Measurements from ENCODE around the gene GABRR2. TPM values are rescaled to one million over a fixed set of nuclear protein-coding genes. Genes with fewer than 3 reads are reported as not detected.

GABRR2 gene
- total and polyA plus RNA-seq, 11 donors: 0.20 to 1.1 (median 0.31) TPM

DNA sequence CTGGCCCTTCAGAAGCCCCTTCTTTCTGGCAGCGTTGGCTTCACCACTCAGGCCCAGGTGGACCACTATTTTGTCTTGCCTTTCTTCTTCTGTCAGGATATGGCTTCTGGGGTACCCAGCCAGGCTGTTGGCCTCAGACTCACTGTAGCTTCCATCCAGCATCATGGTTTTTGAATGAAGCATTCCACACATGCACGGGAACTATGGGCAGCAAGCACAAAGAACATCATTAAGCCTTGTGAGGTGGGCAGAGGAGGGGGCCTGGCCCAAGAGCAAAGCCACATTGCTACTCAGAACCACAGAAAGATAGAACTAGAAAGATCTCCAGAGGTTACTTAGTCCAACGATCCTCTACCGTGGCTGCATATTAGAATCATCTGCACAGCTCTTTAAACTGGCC, 57.3 kb downstream of the GABRR2 start:
- Histone ChIP-seq H3K9me3 (no peaks in the 10 kb centered on the region), H3K4me1 (peaks cover 0 to 11% (median 0%) of the 10 kb centered on the region in 12 donors), H3K27me3 (no peaks in the 10 kb centered on the region), H3K4me3 (no peak overlapping the region), H3K36me3 (no peaks in the 10 kb centered on the region), H3K27ac (no peak overlapping the region)
- DNase-seq: no peak
- 85 to 87% (median 86%) methylated on average over 4 of the region's 4 CpGs for WGBS, 4 donors
- no peak for ATAC-seq
- TF ChIP-seq POLR2A (IDR thresholded peaks at IDR 0.05): no peak
- TF ChIP-seq, protein P1, sequence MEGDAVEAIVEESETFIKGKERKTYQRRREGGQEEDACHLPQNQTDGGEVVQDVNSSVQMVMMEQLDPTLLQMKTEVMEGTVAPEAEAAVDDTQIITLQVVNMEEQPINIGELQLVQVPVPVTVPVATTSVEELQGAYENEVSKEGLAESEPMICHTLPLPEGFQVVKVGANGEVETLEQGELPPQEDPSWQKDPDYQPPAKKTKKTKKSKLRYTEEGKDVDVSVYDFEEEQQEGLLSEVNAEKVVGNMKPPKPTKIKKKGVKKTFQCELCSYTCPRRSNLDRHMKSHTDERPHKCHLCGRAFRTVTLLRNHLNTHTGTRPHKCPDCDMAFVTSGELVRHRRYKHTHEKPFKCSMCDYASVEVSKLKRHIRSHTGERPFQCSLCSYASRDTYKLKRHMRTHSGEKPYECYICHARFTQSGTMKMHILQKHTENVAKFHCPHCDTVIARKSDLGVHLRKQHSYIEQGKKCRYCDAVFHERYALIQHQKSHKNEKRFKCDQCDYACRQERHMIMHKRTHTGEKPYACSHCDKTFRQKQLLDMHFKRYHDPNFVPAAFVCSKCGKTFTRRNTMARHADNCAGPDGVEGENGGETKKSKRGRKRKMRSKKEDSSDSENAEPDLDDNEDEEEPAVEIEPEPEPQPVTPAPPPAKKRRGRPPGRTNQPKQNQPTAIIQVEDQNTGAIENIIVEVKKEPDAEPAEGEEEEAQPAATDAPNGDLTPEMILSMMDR (IDR thresholded peaks at IDR 0.05): no peak
- intact Hi-C loops (cut with DNase I): no loop called here

DNA sequence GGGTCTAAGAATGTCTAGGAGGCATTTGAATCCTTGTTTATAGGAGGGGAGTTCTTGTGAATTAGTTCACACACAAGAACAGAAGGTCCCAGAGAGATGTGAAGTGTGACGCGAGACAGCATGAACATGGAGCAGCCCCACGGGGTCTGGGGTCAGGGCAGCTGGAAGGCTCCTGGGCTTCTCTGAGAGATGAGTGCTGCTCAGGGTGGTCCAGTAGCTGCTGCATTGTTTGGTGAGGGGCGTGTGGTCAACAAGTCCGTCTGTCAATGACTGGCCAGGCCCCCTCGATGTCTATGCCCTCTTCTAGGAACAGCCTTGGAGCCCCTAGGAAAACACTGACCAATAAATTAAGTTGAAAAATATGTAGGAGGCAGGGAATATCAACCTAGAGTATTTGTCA, 57.8 kb downstream of the GABRR2 start:
- H3K4me3 ChIP-seq: no peak overlapping the region
- ATAC-seq (no peak), DNase-seq (no peak)
- H3K4me1 ChIP-seq: peaks cover 0 to 11% (median 0%) of the 10 kb centered on the region in 12 donors
- H3K36me3 ChIP-seq: no peaks in the 10 kb centered on the region
- H3K9me3 ChIP-seq: no peaks in the 10 kb centered on the region
- no peak overlapping the region for H3K27ac ChIP-seq
- H3K27me3 ChIP-seq: no peaks in the 10 kb centered on the region
- intact Hi-C loops (cut with DNase I): no loop called here
- 92 to 95% (median 94%) methylated on average over 6 of the region's 6 CpGs for WGBS, 4 donors
- no peak for TF ChIP-seq POLR2A (IDR thresholded peaks at IDR 0.05)
- TF ChIP-seq, protein P1 (IDR thresholded peaks at IDR 0.05): no peak

DNA sequence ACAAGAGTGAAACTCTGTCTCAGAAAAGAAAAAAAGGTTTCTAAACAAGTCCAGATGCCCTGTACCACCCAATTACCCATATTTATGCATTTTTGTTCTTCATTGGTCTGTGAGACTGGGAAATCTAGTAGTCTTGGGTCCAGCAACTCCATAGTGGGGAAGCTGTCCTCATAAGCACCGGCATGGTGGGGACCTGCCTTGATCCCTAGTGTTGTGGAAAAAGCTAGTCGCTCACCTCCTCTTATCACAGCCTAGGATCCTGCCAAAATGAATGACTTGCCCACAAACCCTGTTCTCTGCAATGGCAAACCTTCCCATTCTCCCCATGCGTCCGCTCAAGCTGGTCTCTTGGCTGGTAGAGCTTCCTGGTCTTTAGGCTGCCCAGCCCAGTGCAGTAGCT, 59.7 kb downstream of the GABRR2 start:
- ATAC-seq (no peak), DNase-seq (no peak)
- TF ChIP-seq, protein P1 (IDR thresholded peaks at IDR 0.05): no peak
- TF ChIP-seq POLR2A (IDR thresholded peaks at IDR 0.05): no peak
- Histone ChIP-seq H3K27me3 (no peaks in the 10 kb centered on the region), H3K36me3 (no peaks in the 10 kb centered on the region), H3K4me3 (no peak overlapping the region), H3K4me1 (peaks cover 0 to 5% (median 0%) of the 10 kb centered on the region in 12 donors), H3K27ac (no peak overlapping the region), H3K9me3 (no peaks in the 10 kb centered on the region)
- intact Hi-C loops (cut with DNase I): no loop called here
- WGBS, 4 donors: 95 to 97% (median 96%) methylated on average over 4 of the region's 4 CpGs

DNA sequence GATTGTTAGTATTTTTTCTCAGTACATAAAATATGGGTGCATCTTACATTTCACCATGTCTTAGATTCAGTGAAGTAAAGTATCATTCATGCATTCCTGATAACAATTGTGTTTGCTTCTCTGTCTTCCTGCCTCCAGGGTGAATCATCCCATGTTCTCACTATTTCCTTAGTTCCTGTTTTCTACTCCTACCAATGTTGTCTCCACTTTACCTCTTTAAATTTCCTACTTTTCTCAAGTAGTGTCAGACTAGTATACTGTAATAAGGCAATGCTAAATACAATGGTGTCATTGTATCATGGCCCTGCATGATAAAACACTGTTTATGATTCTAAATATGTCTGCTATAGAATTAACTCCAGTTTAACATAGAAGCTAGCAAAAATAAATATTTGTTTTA, 60.5 kb downstream of the GABRR2 start:
- no peaks in the 10 kb centered on the region for H3K27me3 ChIP-seq
- no peak for TF ChIP-seq POLR2A (IDR thresholded peaks at IDR 0.05)
- TF ChIP-seq, protein P1 (IDR thresholded peaks at IDR 0.05): no peak
- no peak overlapping the region for H3K27ac ChIP-seq
- intact Hi-C loops (cut with DNase I): no loop called here
- H3K4me1 ChIP-seq: no peaks in the 10 kb centered on the region
- no peaks in the 10 kb centered on the region for H3K36me3 ChIP-seq
- no peak overlapping the region for H3K4me3 ChIP-seq
- no peak for ATAC-seq
- no peaks in the 10 kb centered on the region for H3K9me3 ChIP-seq
- no peak for DNase-seq
